Muscle of back (tissue), 11 donors: Measurements from ENCODE around the gene GGNBP2. TPM values are rescaled to one million over a fixed set of nuclear protein-coding genes. Genes with fewer than 3 reads are reported as not detected.
"Not testable (repeated sequence)": the region's sequence is repeated elsewhere in the genome, so short reads cannot be mapped to it uniquely, and the experiment has no call there.

Experiments used
- DNase-seq, 3 donors: peaks; one replicate each; pipeline versions ENCODE4 v3.0.0 to v3.0.0-alpha.2; 2013
- polyA plus RNA-seq, 10 donors: library from polyadenylated mRNA; unstranded; fragments of 120-200 nt; gene quantifications; one replicate each; pipeline ENCODE4 v1.2.1, GENCODE V29; 2013; ENCODE audit not compliant: insufficient read length in 10 of 10

Gene GGNBP2
- polyA plus RNA-seq, 10 donors, result 38.7 to 68.7 (median 54.9) TPM

DNA sequence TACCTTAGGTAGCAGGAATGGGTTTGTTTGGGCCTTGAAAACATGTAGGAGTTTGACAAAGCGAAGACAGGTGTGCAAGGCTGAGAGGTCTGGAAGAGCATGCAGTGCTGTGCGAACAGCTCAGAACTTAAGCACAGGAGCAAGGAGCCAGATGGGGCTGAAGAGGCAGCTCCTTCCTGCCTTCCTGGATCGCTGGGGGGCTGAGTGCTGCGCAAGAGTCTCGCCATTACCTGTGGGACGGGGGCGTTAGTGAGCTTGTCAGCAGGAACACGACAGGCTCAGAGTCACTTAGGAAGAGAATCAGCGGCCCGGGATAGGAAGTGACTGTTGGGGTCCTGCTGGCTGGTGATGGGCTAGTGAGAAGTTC is 56.2 kb downstream of the GGNBP2 start:
- DNase-seq, result no peak

DNA sequence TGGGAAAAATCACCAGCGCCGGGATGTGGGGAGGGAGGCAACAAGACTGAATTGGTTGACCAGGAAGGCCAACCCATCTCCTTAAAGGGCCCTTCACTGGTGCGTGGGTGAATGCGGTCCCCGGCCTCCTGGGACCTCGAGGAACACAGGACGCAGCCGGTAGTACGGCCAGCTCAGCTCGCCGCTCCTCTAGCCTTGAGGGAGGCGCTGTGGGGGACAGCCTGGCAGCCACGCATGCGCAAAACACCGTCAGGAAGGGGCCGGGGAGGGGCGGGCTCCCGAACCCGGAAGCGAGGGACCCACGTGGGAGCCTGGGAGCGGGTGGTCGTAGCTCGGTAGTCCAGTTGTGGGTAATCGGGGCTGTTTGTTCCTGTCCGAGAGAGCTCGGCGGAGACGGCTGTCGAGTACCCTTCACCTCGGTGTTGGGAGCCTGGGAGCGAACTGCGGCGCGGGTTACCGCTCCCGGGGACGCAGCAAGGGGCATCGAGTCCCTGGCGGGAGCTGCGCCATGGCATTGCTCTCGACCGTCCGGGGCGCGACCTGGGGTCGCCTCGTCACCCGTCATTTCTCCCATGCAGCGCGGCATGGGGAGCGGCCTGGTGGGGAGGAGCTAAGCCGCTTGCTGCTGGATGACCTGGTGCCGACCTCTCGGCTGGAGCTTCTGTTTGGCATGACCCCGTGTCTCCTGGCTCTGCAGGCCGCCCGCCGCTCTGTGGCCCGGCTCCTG is 56.7 kb downstream of the GGNBP2 start, which contains the start of gene MRM1:
Gene MRM1 (plus strand): TSS at position 281 of the 727 bp plus-strand sequence. CDS start 228 bp downstream, at position 509.
- DNase-seq, result peak; percentile 87 to 96 (median 93)

DNA sequence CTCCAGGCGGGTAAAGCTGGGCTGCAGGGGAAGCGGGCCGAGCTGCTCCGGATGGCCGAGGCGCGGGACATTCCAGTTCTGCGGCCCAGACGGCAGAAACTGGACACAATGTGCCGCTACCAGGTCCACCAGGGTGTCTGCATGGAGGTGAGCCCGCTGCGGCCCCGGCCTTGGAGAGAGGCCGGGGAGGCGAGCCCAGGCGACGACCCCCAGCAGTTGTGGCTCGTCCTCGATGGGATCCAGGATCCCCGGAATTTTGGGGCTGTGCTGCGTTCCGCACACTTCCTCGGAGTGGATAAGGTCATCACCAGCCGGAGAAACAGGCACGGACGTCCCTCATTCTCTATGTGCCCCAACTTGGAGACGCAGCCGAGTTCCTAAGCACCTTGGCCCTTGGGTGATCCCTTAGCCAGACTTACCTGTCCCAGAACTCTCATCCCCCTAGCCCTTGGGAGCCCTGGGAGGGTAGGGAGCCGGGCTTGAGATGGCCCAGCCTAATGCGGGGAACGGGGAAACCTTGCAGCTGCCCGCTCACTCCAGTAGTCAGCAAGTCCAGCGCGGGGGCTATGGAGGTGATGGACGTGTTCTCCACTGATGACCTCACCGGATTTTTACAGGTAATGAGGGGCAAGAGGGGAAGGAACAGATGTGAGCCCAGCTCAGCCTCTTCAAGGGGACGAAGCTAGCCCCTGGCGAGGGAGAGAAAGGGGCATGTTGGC is 57.5 kb downstream of the GGNBP2 start:
- DNase-seq, result no peak

DNA sequence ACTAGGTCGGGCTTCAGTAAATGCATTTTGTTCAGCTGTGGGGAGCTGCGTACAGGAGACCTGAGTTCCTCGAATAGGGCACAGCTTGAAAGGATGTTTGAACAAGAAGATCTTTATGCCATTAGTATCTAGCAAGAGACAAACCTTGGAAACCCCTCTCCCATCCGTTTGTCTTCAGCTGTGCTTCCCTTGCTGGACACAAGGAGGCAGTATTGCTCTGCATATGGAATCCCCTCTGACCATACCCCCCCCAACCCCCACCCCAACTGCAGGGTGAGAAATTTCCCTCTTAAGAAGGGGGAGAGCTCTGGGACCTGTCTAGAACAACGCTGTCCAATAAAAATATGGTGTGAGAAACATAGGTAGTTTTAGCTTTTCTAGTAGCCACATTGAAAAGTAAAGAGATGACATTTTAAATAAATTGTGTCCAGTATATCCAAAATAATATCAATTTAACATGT is 58.2 kb downstream of the GGNBP2 start:
- DNase-seq, result peak; percentile 40 to 61 (median 49)

DNA sequence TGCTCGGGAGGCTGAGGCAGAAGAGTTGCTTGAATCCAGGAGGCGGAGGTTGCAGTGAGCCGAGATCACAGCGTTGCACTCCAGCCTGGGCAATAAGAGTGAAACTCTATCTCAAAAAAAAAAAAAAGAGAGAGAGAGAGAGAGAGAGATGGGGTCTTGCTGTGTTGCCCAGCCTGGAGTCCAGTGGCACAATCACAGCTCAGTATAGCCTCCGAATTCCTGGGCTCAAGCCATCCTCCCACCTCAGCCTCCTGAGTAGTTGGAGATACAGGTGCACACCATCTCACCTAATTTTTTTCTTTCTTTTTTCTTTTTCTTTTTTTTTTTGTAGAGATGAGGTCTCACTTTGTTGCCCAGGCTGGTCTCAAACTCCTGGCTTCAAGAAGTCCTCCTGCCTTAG is 60.3 kb downstream of the GGNBP2 start:
- DNase-seq, result not testable (repeated sequence)

DNA sequence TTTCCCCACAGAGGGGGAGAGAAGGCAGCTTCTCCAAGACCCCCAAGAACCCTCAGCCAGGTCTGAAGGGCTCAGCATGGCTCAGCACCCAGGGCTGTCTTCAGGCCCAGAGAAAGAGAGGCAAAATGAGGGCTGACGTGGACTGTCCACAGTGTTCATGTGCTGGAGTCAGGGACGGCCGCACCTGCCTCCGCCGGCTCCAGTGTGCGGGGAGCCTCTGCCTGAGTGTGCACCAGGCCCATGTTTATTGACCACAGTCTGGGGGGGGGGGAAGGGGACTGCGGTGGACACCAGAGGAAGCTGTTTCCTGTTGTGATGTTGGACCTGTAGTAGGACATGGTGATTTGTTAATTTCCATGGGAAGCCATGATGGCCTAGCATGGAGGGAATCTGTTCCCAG is 63.6 kb downstream of the GGNBP2 start:
- DNase-seq, result no peak

DNA sequence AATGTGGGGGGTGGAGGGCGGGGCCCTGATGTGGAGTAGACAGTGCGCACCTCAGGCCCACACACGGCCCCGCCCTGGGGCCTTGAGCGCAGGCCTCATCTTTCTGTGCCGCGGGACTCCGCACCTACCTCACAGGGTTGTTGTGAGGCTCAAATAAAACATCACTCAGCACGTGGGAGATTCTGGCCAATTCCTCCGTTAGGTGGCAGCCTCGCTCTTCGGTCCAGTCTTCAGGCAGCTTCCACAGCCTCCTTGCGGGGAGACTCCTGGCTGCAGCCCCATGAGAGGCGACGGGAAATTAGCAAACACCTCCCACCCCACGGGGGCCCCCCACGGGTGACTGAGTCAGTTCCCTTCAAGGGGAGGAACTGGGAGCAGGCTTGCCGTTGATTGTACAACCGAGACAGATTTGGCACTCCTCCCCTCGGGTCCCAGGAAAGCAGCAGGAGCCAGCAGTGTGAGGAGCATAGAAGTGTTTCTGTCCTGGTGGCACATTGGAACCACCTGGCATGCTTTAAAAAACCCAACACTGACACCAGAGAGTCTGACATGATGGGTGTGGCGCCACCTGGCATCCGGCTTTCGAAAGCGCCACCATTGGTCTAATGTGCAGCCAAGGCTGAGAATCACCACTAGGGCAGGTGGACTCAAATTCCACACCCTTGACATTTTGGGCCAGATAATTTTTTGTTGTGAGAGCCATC is 64.2 kb downstream of the GGNBP2 start:
- peak; percentile 39 to 73 (median 49) for DNase-seq

DNA sequence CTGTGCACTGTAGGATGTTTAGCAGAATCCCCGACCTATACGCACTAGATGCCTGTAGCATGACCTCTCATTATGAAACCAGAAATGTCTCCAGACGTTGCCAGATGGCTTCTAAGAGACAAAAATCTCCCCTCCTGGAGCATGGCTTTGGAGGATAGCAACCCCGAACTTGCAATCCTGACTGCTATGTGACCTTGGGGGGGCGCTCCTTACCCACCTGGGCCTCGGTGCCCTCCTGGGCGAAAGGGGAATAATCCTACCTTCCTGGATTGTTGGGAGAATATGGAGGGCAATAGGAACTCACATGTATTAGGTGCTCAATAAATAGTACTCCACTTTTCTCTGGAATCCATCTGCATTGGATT is 64.8 kb downstream of the GGNBP2 start:
- no peak for DNase-seq

DNA sequence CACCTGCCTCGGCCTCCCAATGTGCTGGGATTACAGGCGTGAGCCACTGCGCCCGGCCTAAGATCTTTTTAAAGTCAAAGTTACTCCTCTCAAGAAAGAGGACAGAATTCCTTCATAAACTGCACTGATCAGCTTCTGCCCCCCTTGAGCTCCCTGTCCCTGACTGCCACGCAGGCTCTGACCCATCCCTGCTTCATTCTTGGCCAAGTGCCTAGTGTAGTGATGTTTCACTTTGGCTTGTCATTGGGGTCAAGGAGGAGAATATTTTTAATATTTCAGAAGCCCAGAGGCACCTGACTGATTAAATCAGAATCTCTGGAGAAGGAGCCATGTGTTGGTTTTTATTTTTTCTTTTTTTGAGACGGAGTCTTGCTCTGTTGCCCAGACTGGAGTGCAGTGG is 65.8 kb downstream of the GGNBP2 start:
- no peak for DNase-seq

DNA sequence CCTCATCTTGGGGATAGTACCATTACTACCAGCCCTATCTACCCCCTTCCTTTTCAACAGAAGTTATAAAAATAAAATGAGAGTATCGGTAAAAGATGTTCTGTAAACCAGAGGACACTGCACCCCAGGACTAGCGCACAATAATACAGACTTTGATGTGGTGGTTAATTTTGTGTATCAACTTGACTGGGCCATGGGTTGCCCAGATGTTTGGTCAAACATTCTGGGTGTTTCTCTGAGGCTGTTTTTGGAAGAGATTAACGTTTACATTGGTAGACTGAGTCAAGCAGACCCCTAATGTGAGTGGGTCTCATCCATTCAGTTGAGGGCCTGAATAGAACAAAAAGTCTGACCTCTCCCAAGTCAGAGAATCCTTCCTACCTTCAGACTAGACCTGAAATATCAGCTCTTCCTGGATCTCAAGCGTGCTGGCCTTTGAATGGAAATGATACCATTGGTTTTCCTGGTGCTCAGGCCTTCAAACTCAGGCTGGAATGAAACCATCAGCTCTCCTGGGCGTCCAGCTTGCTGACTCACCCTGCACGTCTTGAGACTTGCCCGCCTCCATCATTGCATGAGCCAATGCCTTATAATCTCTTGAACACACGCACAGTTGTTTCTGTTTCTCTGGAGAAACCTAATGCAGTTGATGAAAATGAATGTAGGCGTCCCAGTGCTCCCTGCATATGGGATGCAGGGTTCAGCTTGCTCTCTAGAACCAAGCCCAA is 66.8 kb downstream of the GGNBP2 start:
- no peak for DNase-seq

DNA sequence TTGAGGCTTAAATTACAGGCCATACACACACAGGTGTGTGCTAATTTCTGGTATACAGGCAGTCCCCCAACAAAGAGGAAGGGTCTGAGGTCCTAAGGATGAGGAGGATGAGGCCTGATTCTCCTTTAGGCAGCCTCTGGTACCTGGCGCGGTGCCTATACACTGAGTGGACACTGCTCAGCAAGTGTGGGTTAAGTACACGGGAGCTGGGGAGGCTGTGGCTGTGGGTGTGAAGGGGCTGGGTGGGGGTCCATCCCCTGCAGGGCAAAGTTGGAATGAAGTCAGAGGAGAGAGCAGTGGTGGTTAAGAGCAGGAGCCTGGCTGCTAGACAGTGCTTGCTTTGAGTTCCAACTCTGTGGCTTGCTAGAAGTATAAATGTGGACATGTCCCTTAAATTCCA is 67.6 kb downstream of the GGNBP2 start:
- DNase-seq, result no peak

DNA sequence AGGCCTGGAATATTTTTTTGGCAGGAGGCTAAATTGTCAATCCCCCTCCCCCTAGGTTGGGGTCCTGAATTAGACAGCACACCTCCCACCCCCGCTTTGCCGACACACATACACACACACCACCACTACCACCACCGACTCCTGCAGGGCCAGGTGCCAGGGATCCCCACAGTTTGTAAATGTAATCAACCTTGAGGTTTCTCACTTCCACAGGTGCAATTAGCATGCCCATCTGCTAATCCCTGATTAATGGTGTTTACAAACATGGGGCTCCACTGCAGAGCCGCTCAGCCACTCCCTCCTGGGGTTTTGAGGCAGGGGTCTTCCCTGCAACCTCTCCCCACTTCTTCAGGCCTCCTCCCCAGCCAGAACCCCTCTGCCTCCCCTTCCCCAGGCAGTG is 68.4 kb downstream of the GGNBP2 start:
- no peak for DNase-seq

DNA sequence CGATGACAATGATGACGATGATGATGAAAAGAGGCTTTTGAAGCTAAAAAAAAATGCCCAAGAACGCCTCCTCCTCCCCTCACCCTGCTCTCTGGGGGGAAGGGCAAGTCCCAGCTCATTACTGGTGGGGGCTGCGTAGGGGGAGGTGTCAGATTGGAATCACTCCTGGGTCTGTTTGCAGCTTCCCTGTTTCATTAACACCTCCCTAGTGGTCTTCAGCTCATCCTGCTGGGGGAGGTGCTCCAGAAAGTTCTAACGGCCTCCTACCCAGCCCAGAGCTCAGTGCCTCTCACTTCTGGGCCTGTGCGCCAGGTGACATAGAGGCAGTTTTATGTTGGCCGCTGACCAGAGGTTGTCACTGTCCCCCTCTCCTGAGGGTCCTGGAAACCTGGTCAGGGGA is 69.4 kb downstream of the GGNBP2 start:
- DNase-seq, result no peak

DNA sequence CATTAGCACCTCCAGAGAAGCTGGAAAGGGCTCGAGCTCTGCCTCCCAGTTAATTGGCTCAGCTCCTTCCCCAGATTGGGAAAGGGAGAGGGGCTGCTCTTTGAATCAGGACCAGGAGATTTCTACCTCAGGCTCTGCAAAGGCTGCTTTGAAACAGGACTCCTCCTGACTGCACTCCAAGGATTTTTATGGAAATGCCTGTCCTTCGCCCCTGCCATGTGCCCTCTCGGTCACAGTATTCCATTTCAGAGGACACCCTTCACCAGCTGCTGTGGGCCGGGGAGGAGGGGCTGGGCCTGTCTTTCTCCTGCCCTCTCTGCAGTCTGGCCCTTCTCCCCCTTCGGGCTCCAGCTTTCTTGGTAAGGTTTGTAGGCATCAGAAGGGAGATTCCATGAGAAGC is 70.2 kb downstream of the GGNBP2 start:
- peak in 2 of 3 donors; percentile 32 to 34 for DNase-seq

DNA sequence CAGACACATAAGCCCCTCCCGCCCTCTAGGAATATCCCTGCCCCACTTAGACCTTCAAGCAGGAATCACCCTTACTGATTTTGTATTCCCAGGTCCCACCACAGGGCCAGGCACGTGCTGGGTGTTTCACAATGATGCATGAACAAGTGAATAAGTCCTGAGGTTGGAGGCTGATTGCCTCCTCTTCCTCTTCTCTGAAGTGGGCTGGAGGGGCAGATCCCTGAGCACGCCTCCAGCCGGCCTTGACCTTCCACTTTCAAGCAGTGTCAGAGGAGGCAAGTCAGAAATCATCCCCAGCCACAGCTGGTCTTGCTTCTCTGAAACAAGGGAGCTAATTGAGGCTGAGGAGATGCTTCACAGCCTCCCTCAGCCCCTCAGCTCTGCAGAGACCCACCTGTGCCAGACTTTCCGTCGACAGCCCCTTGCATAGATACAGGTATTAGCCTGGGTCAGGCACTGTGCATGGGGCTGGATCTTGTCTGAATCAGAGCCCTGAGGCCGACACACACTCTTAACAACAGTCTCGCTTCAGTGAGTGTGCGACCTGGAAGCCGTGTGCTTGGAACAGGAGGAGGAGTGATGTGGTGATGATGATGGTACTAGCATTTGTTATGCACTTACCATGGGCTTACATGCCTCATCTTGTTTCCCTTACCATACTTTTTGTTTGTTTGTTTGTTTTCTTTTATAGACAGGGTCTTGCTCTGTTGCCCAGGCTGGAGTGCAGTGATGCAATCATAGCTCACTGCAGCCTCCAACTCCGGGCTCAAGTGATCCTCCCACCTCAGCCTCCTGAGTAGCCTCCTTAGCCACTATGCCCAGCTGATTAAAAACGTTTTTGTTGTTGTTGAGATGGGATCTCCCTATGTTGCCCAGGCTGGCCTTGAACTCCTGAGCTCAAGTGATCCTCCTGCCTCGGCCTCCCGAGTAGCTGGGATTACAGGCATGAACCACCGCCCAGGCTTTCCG is 71.6 kb downstream of the GGNBP2 start:
- no peak for DNase-seq

DNA sequence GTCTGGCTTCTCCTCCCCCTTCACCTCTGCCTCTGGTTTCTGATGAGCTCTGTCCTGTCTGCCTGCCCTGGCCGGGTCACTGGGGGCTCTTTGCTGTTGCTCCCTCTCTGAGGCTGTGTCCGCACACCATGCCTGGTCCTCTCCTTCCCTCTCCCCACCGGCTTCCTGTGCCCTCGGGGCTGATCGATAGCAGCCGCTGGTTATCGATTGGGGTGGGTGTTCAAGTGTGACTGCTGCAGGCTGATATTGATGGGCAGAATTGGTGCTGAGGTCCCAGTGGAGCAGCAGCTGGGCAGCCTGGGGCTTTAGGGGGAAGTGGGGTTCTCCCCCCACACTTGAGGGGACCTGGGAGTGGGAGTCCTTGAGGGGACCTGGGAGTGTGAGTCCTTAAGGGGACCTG is 73.1 kb downstream of the GGNBP2 start:
- no peak for DNase-seq

DNA sequence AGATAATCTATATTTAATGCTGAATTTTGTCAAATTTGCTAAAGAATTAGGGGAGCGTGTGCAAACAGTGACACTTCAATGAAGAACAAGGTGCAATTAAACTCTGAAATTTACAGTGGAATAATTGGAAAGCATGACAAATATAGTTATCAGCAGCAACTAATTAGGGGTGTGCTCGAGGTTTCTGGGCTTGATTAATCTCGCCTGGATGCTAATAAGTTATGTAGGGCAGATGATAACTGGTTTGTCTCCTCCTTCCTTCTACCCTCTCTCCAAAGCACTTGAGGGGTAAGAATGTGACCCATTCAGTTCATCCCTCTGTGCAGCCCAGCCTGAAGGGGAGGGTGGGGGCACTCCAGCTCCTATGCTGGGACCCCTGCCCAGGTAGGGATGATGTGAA is 78.6 kb downstream of the GGNBP2 start:
- DNase-seq, result no peak

DNA sequence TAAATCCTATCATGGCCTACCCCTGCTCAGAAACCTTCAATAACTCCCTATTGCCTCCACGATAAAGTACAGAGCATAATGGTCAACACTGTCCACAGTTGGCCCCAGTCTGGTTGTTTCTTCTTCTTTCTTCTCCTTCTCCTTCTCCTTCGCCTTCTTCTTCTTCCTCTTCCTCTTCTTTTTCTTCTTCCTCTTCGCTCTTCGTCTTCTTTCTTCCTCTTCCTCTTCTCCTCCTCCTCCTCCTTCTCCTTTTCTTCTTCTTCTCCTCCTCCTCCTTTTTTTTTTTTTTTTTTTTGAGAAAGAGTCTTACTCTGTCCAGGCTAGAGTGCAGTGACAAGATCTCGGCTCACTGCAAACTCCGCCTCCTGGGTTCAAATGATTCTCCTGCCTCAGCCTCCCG is 80.5 kb downstream of the GGNBP2 start:
- DNase-seq, result no peak

DNA sequence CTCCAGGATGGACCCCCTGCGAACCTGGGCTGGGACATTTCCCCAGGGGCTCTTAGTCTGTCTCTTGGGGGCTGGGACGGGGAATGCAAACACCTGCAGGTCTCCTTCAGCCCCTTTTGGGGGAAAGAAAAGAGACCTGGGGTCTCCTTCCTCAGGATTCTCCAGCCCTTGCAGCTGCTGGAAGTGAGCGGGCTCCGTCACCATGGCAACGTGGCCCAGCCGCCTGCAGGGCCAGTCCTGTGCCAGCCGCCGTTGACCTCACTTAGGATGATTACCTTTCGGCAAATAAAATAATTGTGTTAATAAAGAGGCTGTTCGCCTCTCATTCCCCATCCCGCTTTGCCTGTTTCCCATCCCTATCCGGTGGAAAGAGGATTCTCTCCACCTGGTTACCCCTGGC is 82.4 kb downstream of the GGNBP2 start:
- DNase-seq, result no peak

DNA sequence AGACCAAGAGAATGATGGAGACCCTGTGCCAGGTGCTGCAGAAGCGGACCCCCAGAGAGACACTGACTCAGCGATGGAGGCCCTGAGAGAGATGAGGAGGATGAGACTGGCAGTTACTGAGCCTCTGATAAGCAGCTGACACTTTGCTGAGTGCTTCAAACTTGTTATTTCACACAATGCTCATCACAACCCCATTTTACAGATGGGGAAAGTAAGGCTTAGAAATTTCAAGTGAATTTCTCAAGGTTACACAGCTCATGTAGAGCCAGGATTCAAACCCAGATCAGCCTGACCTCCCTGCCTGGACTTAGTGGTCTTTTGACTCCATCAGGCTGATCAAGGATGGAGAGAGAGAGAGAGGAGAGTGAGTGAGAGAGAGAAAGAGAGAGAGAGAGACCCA is 83.9 kb downstream of the GGNBP2 start:
- DNase-seq, result no peak
